Activated CD8-positive, alpha-beta T cell treated with anti-CD3 and anti-CD28 coated beads for 36 hours (primary cell): ENCODE results near the gene ACVR2A. TPM values are rescaled to one million over a fixed set of nuclear protein-coding genes. Genes with fewer than 3 reads are reported as not detected.

Experiments used
- ATAC-seq: fragments of 200-7000 bp; cut with Tn5 transposase; one replicate; pipeline ENCODE4 v1.10.0; 2021; ENCODE audit warnings: mild to moderate bottlenecking, moderate library complexity
- CTCF ChIA-PET: fragments of 350-600 bp; sonication (Branson Sonifier 250); formaldehyde crosslinking; loops from one replicate; lab custom pipeline; 2021; ENCODE audit warnings: antibody characterized with exemption; lab: Charles Lee
- POLR2A ChIA-PET: fragments of 350-600 bp; sonication (Branson Sonifier 250); formaldehyde crosslinking; loops from one replicate; lab custom pipeline; 2021; ENCODE audit warnings: antibody characterized with exemption; lab: Charles Lee
- DNase-seq: peaks from one replicate; pipeline ENCODE4 v3.0.0-alpha.2; 2020
- H3K27ac Mint-ChIP-seq: one replicate; pipeline ENCODE4 v1.8.0; 2021; ENCODE audit warnings: mild to moderate bottlenecking, mixed read lengths
- H3K27me3 Mint-ChIP-seq: one replicate; pipeline ENCODE4 v1.8.0; 2021; ENCODE audit warnings: mixed read lengths
- H3K36me3 Mint-ChIP-seq: one replicate; pipeline ENCODE4 v1.8.0; 2021; ENCODE audit warnings: low read depth, mixed read lengths
- H3K4me1 Mint-ChIP-seq: one replicate; pipeline ENCODE4 v1.8.0; 2021; ENCODE audit warnings: low read depth, mixed read lengths
- H3K4me3 Mint-ChIP-seq: one replicate; pipeline ENCODE4 v1.8.0; 2021; ENCODE audit warnings: mild to moderate bottlenecking, moderate library complexity, mixed read lengths
- H3K9me3 Mint-ChIP-seq: one replicate; pipeline ENCODE4 v1.8.0; 2021; ENCODE audit warnings: mixed read lengths
- CTCF ChIP-seq: fragments of 200-600 bp; IDR thresholded peaks from one replicate; pipeline ENCODE4 v1.8.0; 2022; ENCODE audit warnings: antibody characterized with exemption, mild to moderate bottlenecking
- intact Hi-C: fragments of 100-400 bp; cut with micrococcal nuclease; formaldehyde crosslinking; loops from one replicate; pipeline ENCODE4 v1.10.0; 2022
- total RNA-seq, 2 experiments: library from RNA; stranded (reverse); gene quantifications; one replicate each; pipeline ENCODE4 v1.2.3, GENCODE V29; 2021

ACVR2A gene
- total RNA-seq, 2 experiments from 2014 or later: 0.63 to 1.2 TPM

DNA sequence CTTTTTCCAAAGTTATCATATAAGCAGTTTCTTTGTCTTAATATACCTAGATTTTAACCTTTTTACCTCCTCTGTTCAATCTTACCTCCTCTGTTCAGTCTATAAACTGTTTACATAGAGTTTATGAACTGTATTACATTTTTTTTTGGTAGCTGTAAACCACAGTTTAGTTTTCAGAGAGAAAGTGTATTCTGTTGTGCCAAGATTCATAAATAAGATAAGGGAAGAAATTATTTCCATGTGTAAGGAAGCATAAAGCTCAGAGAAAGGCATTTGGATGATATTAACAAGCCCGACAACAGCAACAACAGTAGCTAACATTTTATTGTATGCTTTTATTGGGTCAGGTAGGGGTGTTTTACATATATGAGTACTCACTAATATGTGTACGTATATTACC, 71.2 kb downstream of the ACVR2A start:
- no peaks in the 10 kb centered on the region for H3K4me1 Mint-ChIP-seq

GRCh38 chr2:147916723-147917122, 71.9 kb downstream of the ACVR2A start:
- no peak for TF ChIP-seq CTCF

More for the DNA sequence above, 71.2 kb downstream of the ACVR2A start:
- H3K27ac Mint-ChIP-seq: no peak overlapping the region
- no peak for ATAC-seq
- no peaks in the 10 kb centered on the region for H3K27me3 Mint-ChIP-seq
- no peak for DNase-seq
- ChIA-PET CTCF (no interaction called here), POLR2A (no interaction called here)
- H3K9me3 Mint-ChIP-seq: no peaks in the 10 kb centered on the region
- no peak for TF ChIP-seq CTCF
- intact Hi-C loops: loop anchor here (10.0 kb wide), 1 partner anchor 871 kb away; no protein-coding TSS in a partner anchor
- no peak overlapping the region for H3K4me3 Mint-ChIP-seq
- peaks cover 1% of the 10 kb centered on the region for H3K36me3 Mint-ChIP-seq

DNA sequence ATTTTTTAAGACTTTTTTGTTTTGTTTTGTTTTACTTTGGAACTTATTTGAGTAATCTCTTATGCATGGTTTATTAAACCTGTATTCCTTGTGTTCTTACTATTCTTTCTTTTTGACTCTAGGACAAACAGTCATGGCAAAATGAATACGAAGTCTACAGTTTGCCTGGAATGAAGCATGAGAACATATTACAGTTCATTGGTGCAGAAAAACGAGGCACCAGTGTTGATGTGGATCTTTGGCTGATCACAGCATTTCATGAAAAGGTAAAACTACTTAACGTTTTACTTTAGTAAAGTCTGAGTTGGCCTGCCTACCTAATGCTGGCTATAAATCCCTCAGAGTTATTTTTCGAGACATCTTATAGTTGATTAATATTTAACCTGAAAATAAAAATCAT, 72.3 kb downstream of the ACVR2A start:
- intact Hi-C loops: loop anchor here (10.0 kb wide), 1 partner anchor 872 kb away; no protein-coding TSS in a partner anchor
- no peak overlapping the region for H3K4me3 Mint-ChIP-seq
- ATAC-seq (no peak), DNase-seq (no peak)
- H3K9me3 Mint-ChIP-seq: no peaks in the 10 kb centered on the region
- no peaks in the 10 kb centered on the region for H3K4me1 Mint-ChIP-seq
- H3K27me3 Mint-ChIP-seq: no peaks in the 10 kb centered on the region
- no peak overlapping the region for H3K27ac Mint-ChIP-seq
- peaks cover 1% of the 10 kb centered on the region for H3K36me3 Mint-ChIP-seq
- ChIA-PET CTCF (no interaction called here), POLR2A (no interaction called here)
- TF ChIP-seq CTCF: no peak

More at GRCh38 chr2:147916723-147917122, 71.9 kb downstream of the ACVR2A start:
- POLR2A ChIA-PET: no interaction called here
- no peak for DNase-seq
- no peaks in the 10 kb centered on the region for H3K9me3 Mint-ChIP-seq
- intact Hi-C loops: loop anchor here (10.0 kb wide), 1 partner anchor 872 kb away; no protein-coding TSS in a partner anchor
- no peak for ATAC-seq
- H3K4me3 Mint-ChIP-seq: no peak overlapping the region
- peaks cover 1% of the 10 kb centered on the region for H3K36me3 Mint-ChIP-seq
- H3K4me1 Mint-ChIP-seq: no peaks in the 10 kb centered on the region
- CTCF ChIA-PET: no interaction called here
- H3K27me3 Mint-ChIP-seq: no peaks in the 10 kb centered on the region
- H3K27ac Mint-ChIP-seq: no peak overlapping the region

DNA sequence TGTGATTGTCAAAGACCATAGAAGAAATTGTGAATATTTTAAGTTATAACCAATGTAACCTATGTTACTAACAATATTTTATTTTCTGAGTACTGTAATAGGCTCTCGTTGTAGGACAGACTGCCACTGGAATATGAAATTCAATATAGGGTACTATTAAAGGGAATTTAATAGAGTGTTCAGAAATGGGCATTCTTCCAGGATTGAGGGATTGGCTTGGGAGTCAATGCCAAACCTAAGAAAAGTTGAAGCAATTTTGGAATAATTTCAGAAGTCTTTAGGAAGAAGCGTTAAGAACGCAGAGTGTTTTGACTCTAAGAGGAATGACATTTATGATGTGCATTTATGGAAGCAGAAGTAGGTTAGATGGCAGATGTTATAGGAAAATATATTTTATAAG, 79.0 kb downstream of the ACVR2A start:
- TF ChIP-seq CTCF: no peak
- Mint-ChIP-seq H3K27ac (no peak overlapping the region), H3K4me3 (no peak overlapping the region), H3K9me3 (no peaks in the 10 kb centered on the region), H3K4me1 (peaks cover 9% of the 10 kb centered on the region), H3K27me3 (no peaks in the 10 kb centered on the region), H3K36me3 (peaks cover 1% of the 10 kb centered on the region)
- CTCF ChIA-PET: no interaction called here
- ATAC-seq (no peak), DNase-seq (no peak)
- POLR2A ChIA-PET: no interaction called here
- intact Hi-C loops: no loop called here

DNA sequence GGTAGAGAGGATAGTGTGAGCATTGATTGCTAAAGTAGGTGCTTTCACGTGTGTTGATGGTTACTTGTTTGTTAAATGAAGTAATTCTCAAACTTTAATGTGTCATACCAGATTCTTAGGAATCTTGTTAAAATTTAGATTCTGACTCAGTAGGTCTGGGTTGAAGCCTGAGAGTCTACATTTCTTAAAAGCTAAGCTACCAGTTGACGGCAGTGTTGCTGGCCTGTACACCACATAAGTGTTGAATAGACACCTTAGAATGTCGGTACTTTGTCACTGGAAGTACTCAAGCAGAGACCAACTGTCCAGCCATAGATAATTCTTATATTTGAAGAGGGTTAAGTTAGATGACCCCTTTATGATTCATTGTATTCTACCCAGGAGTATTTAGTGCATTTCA, 79.8 kb downstream of the ACVR2A start:
- peaks cover 9% of the 10 kb centered on the region for H3K4me1 Mint-ChIP-seq
- DNase-seq (no peak), ATAC-seq (no peak)
- POLR2A ChIA-PET: no interaction called here
- no peak for TF ChIP-seq CTCF
- H3K27ac Mint-ChIP-seq: no peak overlapping the region
- CTCF ChIA-PET: interaction anchor here (0.9 kb wide), 1 partner anchor 12 kb away, joined by 5 read pairs; no protein-coding TSS in a partner anchor
- no peaks in the 10 kb centered on the region for H3K27me3 Mint-ChIP-seq
- H3K36me3 Mint-ChIP-seq: peaks cover 1% of the 10 kb centered on the region
- H3K4me3 Mint-ChIP-seq: no peak overlapping the region
- intact Hi-C loops: no loop called here
- no peaks in the 10 kb centered on the region for H3K9me3 Mint-ChIP-seq
